Epithelial cell of prostate (primary cell): Measurements from ENCODE around the gene TADA1.

Experiments
- DNase-seq: peaks from one replicate; pipeline ENCODE4 v3.0.0-alpha.2; 2011; ENCODE audit warnings: low read depth, low spot score
- H3K27ac ChIP-seq: fragments of 450-650 bp; 2 replicates; pipeline ENCODE4 v1.5.1; 2017; ENCODE audit warnings: mild to moderate bottlenecking

The TADA1 gene

GRCh38 chr1:166875734-166876539 is at the start of gene TADA1:
Gene TADA1 (minus strand): TSS chr1:166876264. CDS start chr1:166876233, 31 bp downstream.
- peak within 1 kb of the TSS; percentile 84 for H3K27ac ChIP-seq

GRCh38 chr1:166924823-166925541 is 48.9 kb upstream of the TADA1 start:
- no peak overlapping the region for H3K27ac ChIP-seq
- DNase-seq: no peak

More at GRCh38 chr1:166875734-166876539, at the start of gene TADA1:
- peak; percentile 85 for DNase-seq

GRCh38 chr1:166920561-166921475 is 44.8 kb upstream of the TADA1 start:
- no peak overlapping the region for H3K27ac ChIP-seq
- DNase-seq: no peak

- H3K27ac ChIP-seq: no peak overlapping the region
- DNase-seq: no peak
Observed at GRCh38 chr1:166918956-166919316, 42.9 kb upstream of the TADA1 start.

- H3K27ac ChIP-seq: no peak overlapping the region
- no peak for DNase-seq
Observed at GRCh38 chr1:166918088-166918955, 42.3 kb upstream of the TADA1 start.

GRCh38 chr1:166915941-166916340 is 39.9 kb upstream of the TADA1 start:
- DNase-seq: no peak

GRCh38 chr1:166915042-166915441 is 39.0 kb upstream of the TADA1 start:
- no peak for DNase-seq
- H3K27ac ChIP-seq: no peak overlapping the region

More at GRCh38 chr1:166915941-166916340, 39.9 kb upstream of the TADA1 start:
- no peak overlapping the region for H3K27ac ChIP-seq

- no peak overlapping the region for H3K27ac ChIP-seq
- no peak for DNase-seq
Observed at GRCh38 chr1:166914111-166914510, 38.0 kb upstream of the TADA1 start.

- no peak overlapping the region for H3K27ac ChIP-seq
- no peak for DNase-seq
Observed at GRCh38 chr1:166911624-166912023, 35.6 kb upstream of the TADA1 start.

GRCh38 chr1:166910396-166910994 is 34.4 kb upstream of the TADA1 start:
- H3K27ac ChIP-seq: no peak overlapping the region
- peak; percentile 88 for DNase-seq

- peak overlapping the region; percentile 20 for H3K27ac ChIP-seq
- no peak for DNase-seq
Observed at GRCh38 chr1:166908942-166909341, 32.9 kb upstream of the TADA1 start.

- no peak overlapping the region for H3K27ac ChIP-seq
- no peak for DNase-seq
Observed at GRCh38 chr1:166907763-166908162, 31.7 kb upstream of the TADA1 start.

- DNase-seq: no peak
- H3K27ac ChIP-seq: no peak overlapping the region
Observed at GRCh38 chr1:166907051-166907450, 31.0 kb upstream of the TADA1 start.

GRCh38 chr1:166906647-166907046 is 30.6 kb upstream of the TADA1 start:
- no peak overlapping the region for H3K27ac ChIP-seq
- DNase-seq: no peak

GRCh38 chr1:166905900-166906299 is 29.8 kb upstream of the TADA1 start:
- no peak for DNase-seq
- H3K27ac ChIP-seq: peak overlapping the region; percentile 27

- peak overlapping the region; percentile 27 for H3K27ac ChIP-seq
- no peak for DNase-seq
Observed at GRCh38 chr1:166905136-166905535, 29.1 kb upstream of the TADA1 start.

GRCh38 chr1:166903232-166903631 is 27.2 kb upstream of the TADA1 start:
- no peak for DNase-seq
- H3K27ac ChIP-seq: peak overlapping the region; percentile 59

GRCh38 chr1:166902279-166902678 is 26.2 kb upstream of the TADA1 start:
- peak overlapping the region; percentile 59 for H3K27ac ChIP-seq
- peak; percentile 92 for DNase-seq

GRCh38 chr1:166900987-166901386 is 24.9 kb upstream of the TADA1 start:
- no peak for DNase-seq
- H3K27ac ChIP-seq: no peak overlapping the region
